Calu3 (cell line): ENCODE data around the gene C16orf46. TPM values are rescaled to one million over a fixed set of nuclear protein-coding genes. Genes with fewer than 3 reads are reported as not detected.

Experiments used
- BruUV-seq: library from RNA; stranded (reverse); fragments of 400-500 nt; replicated peaks from 2 replicates; lab custom pipeline; 2021; lab: Mats Ljungman, UMichigan
- CTCF ChIA-PET: fragments of 300-600 bp; sonication (Branson Sonifier 250); formaldehyde crosslinking; loops from one replicate; lab custom pipeline; 2022; ENCODE audit warnings: antibody characterized with exemption; lab: Charles Lee
- DNase-seq: peaks from one replicate; pipeline ENCODE4 v3.0.0; 2022
- H3K27ac Mint-ChIP-seq: one replicate; pipeline ENCODE4 v1.8.0; 2022; ENCODE audit warnings: mixed read lengths; ENCODE audit not compliant: unreplicated experiment
- H3K27me3 Mint-ChIP-seq: one replicate; pipeline ENCODE4 v1.8.0; 2022; ENCODE audit warnings: mixed read lengths; ENCODE audit not compliant: unreplicated experiment
- H3K36me3 Mint-ChIP-seq: one replicate; pipeline ENCODE4 v1.8.0; 2022; ENCODE audit warnings: mild to moderate bottlenecking, moderate library complexity, mixed read lengths; ENCODE audit not compliant: insufficient read depth, unreplicated experiment
- H3K4me1 Mint-ChIP-seq: one replicate; pipeline ENCODE4 v1.8.0; 2022; ENCODE audit warnings: mild to moderate bottlenecking, low read depth, mixed read lengths; ENCODE audit not compliant: unreplicated experiment
- H3K4me3 Mint-ChIP-seq: one replicate; pipeline ENCODE4 v1.8.0; 2022; ENCODE audit warnings: mild to moderate bottlenecking, low read depth, moderate library complexity, mixed read lengths; ENCODE audit not compliant: unreplicated experiment
- H3K9me3 Mint-ChIP-seq: one replicate; pipeline ENCODE4 v1.8.0; 2022; ENCODE audit warnings: low read depth, mixed read lengths; ENCODE audit not compliant: unreplicated experiment
- CTCF ChIP-seq: fragments of 200-600 bp; IDR thresholded peaks from one replicate; pipeline ENCODE4 v1.8.0; 2022; ENCODE audit warnings: antibody characterized with exemption; ENCODE audit not compliant: unreplicated experiment
- intact Hi-C: fragments of 100-400 bp; cut with micrococcal nuclease; formaldehyde crosslinking; loops from one replicate; pipeline ENCODE4 v1.10.0; 2022; ENCODE audit not compliant: unreplicated experiment
- total RNA-seq: library from RNA; stranded (reverse); gene quantifications from 2 replicates; pipeline ENCODE4 v1.2.3, GENCODE V29; 2022

Gene C16orf46
- total RNA-seq, 1 experiment from 2014 or later: 2.2 TPM

- Mint-ChIP-seq H3K9me3 (no peaks in the 10 kb centered on the region), H3K4me1 (peaks cover 42% of the 10 kb centered on the region), H3K27ac (peak overlapping the region; percentile 60), H3K36me3 (peaks cover 39% of the 10 kb centered on the region), H3K27me3 (no peaks in the 10 kb centered on the region), H3K4me3 (peak overlapping the region; percentile 80)
- intact Hi-C loops: loop anchor here (2.0 to 10.0 kb wide), 4 partner anchors 106 to 699 kb away; no protein-coding TSS in a partner anchor
- DNase-seq: peak; percentile 38
- CTCF ChIA-PET: interaction anchor here (0.6 to 1.3 kb wide), 14 partner anchors 12 to 598 kb away, joined by 3 to 9 read pairs (median 3); partner anchors contain the start of genes BCO1, C16orf46, CENPN and CMC2
- no TSS peak for BruUV-seq
- no peak for TF ChIP-seq CTCF
Measured at GRCh38 chr16:81035975-81036750, 40.9 kb downstream of the C16orf46 start.

GRCh38 chr16:81035398-81035974 is 41.6 kb downstream of the C16orf46 start, which contains the start of gene ATMIN:
Gene ATMIN (plus strand): TSS chr16:81035842. CDS start chr16:81035871, 29 bp downstream.
- Mint-ChIP-seq H3K4me1 (peaks cover 38% of the 10 kb centered on the region), H3K27me3 (no peaks in the 10 kb centered on the region), H3K36me3 (peaks cover 34% of the 10 kb centered on the region), H3K27ac (peak within 1 kb of the TSS; percentile 60), H3K4me3 (peak within 1 kb of the TSS; percentile 80), H3K9me3 (no peaks in the 10 kb centered on the region)
- BruUV-seq: no TSS peak
- CTCF ChIA-PET: interaction anchor here (0.6 to 1.3 kb wide), 14 partner anchors 13 to 599 kb away, joined by 3 to 9 read pairs (median 3); partner anchors contain the start of genes BCO1, C16orf46, CENPN and CMC2
- intact Hi-C loops: loop anchor here (2.0 to 10.0 kb wide), 4 partner anchors 107 to 699 kb away; no protein-coding TSS in a partner anchor
- peak; percentile 100 for TF ChIP-seq CTCF
- peak; percentile 97 for DNase-seq

- H3K36me3 Mint-ChIP-seq: peaks cover 8% of the 10 kb centered on the region
- H3K9me3 Mint-ChIP-seq: no peaks in the 10 kb centered on the region
- CTCF ChIA-PET: no interaction called here
- BruUV-seq: no TSS peak
- TF ChIP-seq CTCF: no peak
- H3K4me1 Mint-ChIP-seq: peaks cover 7% of the 10 kb centered on the region
- no peak overlapping the region for H3K4me3 Mint-ChIP-seq
- no peak overlapping the region for H3K27ac Mint-ChIP-seq
- intact Hi-C loops: loop anchor here (10.0 kb wide), 2 partner anchors 165 to 705 kb away; no protein-coding TSS in a partner anchor
- no peak for DNase-seq
- no peaks in the 10 kb centered on the region for H3K27me3 Mint-ChIP-seq
Measured at GRCh38 chr16:81029930-81030604, 47.0 kb downstream of the C16orf46 start.

- CTCF ChIA-PET: no interaction called here
- no peak for DNase-seq
- TF ChIP-seq CTCF: no peak
- Mint-ChIP-seq H3K9me3 (no peaks in the 10 kb centered on the region), H3K4me3 (no peak overlapping the region), H3K27me3 (no peaks in the 10 kb centered on the region), H3K4me1 (no peaks in the 10 kb centered on the region), H3K27ac (no peak overlapping the region), H3K36me3 (peaks cover 16% of the 10 kb centered on the region)
- BruUV-seq: no TSS peak
- intact Hi-C loops: no loop called here
Measured at GRCh38 chr16:81026429-81026828, 50.6 kb downstream of the C16orf46 start.
